Measurements from ENCODE around the gene FBXL7. TPM values are rescaled to one million over a fixed set of nuclear protein-coding genes. Genes with fewer than 3 reads are reported as not detected.

Gene FBXL7
- total and polyA plus RNA-seq, 2 donors (not counting 1 experiment from before 2014, with no cell fraction given): not detected

- Mint-ChIP-seq H3K27ac (no peak overlapping the region), H3K9me3 (ENCODE audit: insufficient read depth) (peaks cover 9% of the 10 kb centered on the region)
- intact Hi-C loops (cut with micrococcal nuclease): no loop called here
These were observed 274.7 kb downstream of the FBXL7 start for GRCh38 chr5:15774632-15775031.

GRCh38 chr5:15776346-15776745 lies 276.4 kb downstream of the FBXL7 start:
- Mint-ChIP-seq H3K4me1 (no peaks in the 10 kb centered on the region), H3K27me3 (no peaks in the 10 kb centered on the region), H3K9me3 (ENCODE audit: insufficient read depth) (peaks cover 6% of the 10 kb centered on the region), H3K4me3 (no peak overlapping the region), H3K27ac (no peak overlapping the region)
- Histone ChIP-seq H3K9ac (ENCODE audit: low read length) (no peak overlapping the region), H3K27ac (ENCODE audit: low read length in 2 of 2) (no peak overlapping the region), H4K20me1 (ENCODE audit: control insufficient read depth, insufficient read depth, low read length, poor library complexity, severe bottlenecking) (no peaks in the 10 kb centered on the region), H3K36me3 (replicated peaks in 1 of 2; ENCODE audit: control extremely low read depth in 1 of 2, control insufficient read depth in 1 of 2, extremely low read depth in 1 of 2, insufficient read depth in 2 of 2, low read length in 1 of 2) (no peaks in the 10 kb centered on the region), H3K4me2 (replicated peaks; ENCODE audit: low read depth, low read length, poor library complexity, severe bottlenecking) (no peak overlapping the region), H3K4me1 (ENCODE audit: control insufficient read depth in 2 of 2, insufficient read depth in 2 of 2, low read length in 2 of 2) (no peaks in the 10 kb centered on the region), H2AFZ (ENCODE audit: insufficient read depth, low read depth, low read length, poor library complexity, severe bottlenecking) (no peak overlapping the region), H3K27me3 (replicated peaks in 1 of 4; ENCODE audit: control extremely low read depth in 1 of 4, control insufficient read depth in 3 of 4, insufficient read depth in 4 of 4, low read length in 3 of 4) (no peaks in the 10 kb centered on the region), H3K9me3 (ENCODE audit: control extremely low read depth in 1 of 3, control insufficient read depth in 2 of 3, insufficient read depth in 1 of 3, low read length in 2 of 3) (peaks cover 0 to 8% (median 0%) of the 10 kb centered on the region in 3 donors), H3K79me2 (ENCODE audit: control insufficient read depth, insufficient read depth, low read length) (no peaks in the 10 kb centered on the region), H3K4me3 (ENCODE audit: control extremely low read depth in 1 of 5, extremely low read depth in 1 of 5, insufficient read depth in 1 of 5, low read depth in 2 of 5, low read length in 4 of 5) (no peak overlapping the region)
- TF ChIP-seq EZH2 (IDR thresholded peaks at IDR 0.05; ENCODE audit: borderline replicate concordance, insufficient read depth, low read depth, low read length, poor library complexity, severe bottlenecking): no peak
- no peak for TF ChIP-seq CTCF (IDR thresholded peaks at IDR 0.05)
- no peak for DNase-seq
- CTCF ChIA-PET: no interaction called here
- POLR2A ChIA-PET: no interaction called here
- ATAC-seq (ENCODE audit: low read depth): no peak
- WGBS (ENCODE audit: insufficient coverage): no CpG with 5 or more reads among the region's 2 CpGs
- intact Hi-C loops (cut with micrococcal nuclease): no loop called here

More at GRCh38 chr5:15774632-15775031, 274.7 kb downstream of the FBXL7 start:
- no peaks in the 10 kb centered on the region for H3K27me3 Mint-ChIP-seq
- ATAC-seq (ENCODE audit: low read depth) (no peak), DNase-seq (no peak)
- H3K36me3 ChIP-seq (replicated peaks in 1 of 2; ENCODE audit: control extremely low read depth in 1 of 2, control insufficient read depth in 1 of 2, extremely low read depth in 1 of 2, insufficient read depth in 2 of 2, low read length in 1 of 2): no peaks in the 10 kb centered on the region
- H3K79me2 ChIP-seq (ENCODE audit: control insufficient read depth, insufficient read depth, low read length): no peaks in the 10 kb centered on the region
- H4K20me1 ChIP-seq (ENCODE audit: control insufficient read depth, insufficient read depth, low read length, poor library complexity, severe bottlenecking): no peaks in the 10 kb centered on the region
- no peak overlapping the region for H2AFZ ChIP-seq (ENCODE audit: insufficient read depth, low read depth, low read length, poor library complexity, severe bottlenecking)
- H3K27ac ChIP-seq (ENCODE audit: low read length in 2 of 2): no peak overlapping the region
- ChIA-PET POLR2A (no interaction called here), CTCF (no interaction called here)
- no CpG with 5 or more reads among the region's 2 CpGs for WGBS (ENCODE audit: insufficient coverage)
- H3K9ac ChIP-seq (ENCODE audit: low read length): no peak overlapping the region
- no peaks in the 10 kb centered on the region for H3K4me1 ChIP-seq (ENCODE audit: control insufficient read depth in 2 of 2, insufficient read depth in 2 of 2, low read length in 2 of 2)
- no peaks in the 10 kb centered on the region for H3K27me3 ChIP-seq (replicated peaks in 1 of 4; ENCODE audit: control extremely low read depth in 1 of 4, control insufficient read depth in 3 of 4, insufficient read depth in 4 of 4, low read length in 3 of 4)
- no peak overlapping the region for H3K4me2 ChIP-seq (replicated peaks; ENCODE audit: low read depth, low read length, poor library complexity, severe bottlenecking)
- no peak overlapping the region for H3K4me3 Mint-ChIP-seq
- H3K9me3 ChIP-seq (ENCODE audit: control extremely low read depth in 1 of 3, control insufficient read depth in 2 of 3, insufficient read depth in 1 of 3, low read length in 2 of 3): peaks cover 0 to 13% (median 0%) of the 10 kb centered on the region in 3 donors
- TF ChIP-seq CTCF (IDR thresholded peaks at IDR 0.05) (no peak), EZH2 (IDR thresholded peaks at IDR 0.05; ENCODE audit: borderline replicate concordance, insufficient read depth, low read depth, low read length, poor library complexity, severe bottlenecking) (no peak)
- no peaks in the 10 kb centered on the region for H3K4me1 Mint-ChIP-seq
- no peak overlapping the region for H3K4me3 ChIP-seq (ENCODE audit: control extremely low read depth in 1 of 5, extremely low read depth in 1 of 5, insufficient read depth in 1 of 5, low read depth in 2 of 5, low read length in 4 of 5)

Measured in B cell (primary cell).